A549 (cell line): ENCODE results near the gene AMPH. TPM values are rescaled to one million over a fixed set of nuclear protein-coding genes. Genes with fewer than 3 reads are reported as not detected.

ENCODE experiments used
- ATAC-seq, 2 experiments: fragments of 200-7000 bp in 1 of 2; fragments of >200 bp in 1 of 2; cut with Nextera tagmentation in 1 of 2; cut with Tn5 transposase in 1 of 2; 3 replicates each; pipeline versions ENCODE4 v1.8.0 to v1.9.1; 2018 to 2020; ENCODE audit warnings: mild to moderate bottlenecking in 1 of 2, moderate library complexity in 1 of 2
- CTCF ChIA-PET: fragments of 300-600 bp; sonication (Branson Sonifier 250); formaldehyde crosslinking; extraction: SDS; loops from one replicate; lab custom pipeline; 2021; ENCODE audit warnings: antibody characterized with exemption, inconsistent platforms; lab: Yijun Ruan, JAX
- POLR2A ChIA-PET: fragments of 350-600 bp; formaldehyde crosslinking; extraction: SDS; loops from one replicate; lab custom pipeline; 2021; ENCODE audit warnings: antibody characterized with exemption, inconsistent platforms; lab: Yijun Ruan, JAX
- DNase-seq, 2 experiments: peaks; one replicate each; pipeline versions ENCODE4 v3.0.0 to v3.0.0-alpha.2; 2011 to 2016; ENCODE audit warnings: low read depth in 1 of 2, low spot score in 1 of 2
- FAIRE-seq: peaks from 2 replicates; lab custom pipeline; 2011; peaks lifted over from hg19 to GRCh38; lab: Jason Lieb, UNC
- H3K27ac ChIP-seq, 2 experiments: fragments of >200 bp; sonication (Bioruptor Twin); formaldehyde crosslinking; 3 replicates each; pipeline ENCODE4 v1.5.1; 2016 to 2017
- H3K4me1 ChIP-seq: fragments of >200 bp; sonication (Bioruptor Twin); formaldehyde crosslinking; 3 replicates; pipeline ENCODE4 v1.6.1; 2016
- H3K4me2 ChIP-seq: fragments of >200 bp; sonication (Bioruptor Twin); formaldehyde crosslinking; 3 replicates; pipeline ENCODE4 v1.6.1; 2016
- H3K4me3 ChIP-seq: fragments of >200 bp; sonication (Bioruptor Twin); formaldehyde crosslinking; 3 replicates; pipeline ENCODE4 v1.5.1; 2016
- H3K9me3 ChIP-seq: fragments of >200 bp; sonication (Bioruptor Twin); formaldehyde crosslinking; 3 replicates; pipeline ENCODE4 v1.6.1; 2016
- BCL3 ChIP-seq: fragments of >200 bp; sonication (Bioruptor Twin); formaldehyde crosslinking; IDR thresholded peaks from 3 replicates; pipeline ENCODE4 v1.6.1; 2016
- CBX2 ChIP-seq: fragments of 200-600 bp; sonication (generic); IDR thresholded peaks from 2 replicates; pipeline ENCODE4 v1.6.1; 2016; ENCODE audit warnings: low read depth, mild to moderate bottlenecking, borderline replicate concordance
- CHD2 ChIP-seq: fragments of 150-350 bp; IDR thresholded peaks from 2 replicates; pipeline ENCODE4 v1.6.1; 2014; ENCODE audit warnings: low read length; ENCODE audit not compliant: partially characterized antibody
- EHF ChIP-seq: fragments of 250-450 bp; sonication (Bioruptor Pico); IDR thresholded peaks from 2 replicates; pipeline ENCODE4 v1.5.0; 2020; ENCODE audit warnings: mild to moderate bottlenecking
- EHMT2 ChIP-seq: fragments of 200-600 bp; sonication (generic); IDR thresholded peaks from 2 replicates; pipeline ENCODE4 v1.6.1; 2016; ENCODE audit warnings: antibody characterized with exemption, low read depth, mild to moderate bottlenecking, moderate library complexity
- EP300 ChIP-seq, 2 experiments: fragments of >200 bp; sonication (Bioruptor Twin); formaldehyde crosslinking; IDR thresholded peaks; 2 replicates in 1 of 2; 3 replicates in 1 of 2; pipeline ENCODE4 v1.6.1; 2016 to 2017
- ESRRA ChIP-seq: fragments of 150-350 bp; IDR thresholded peaks from 2 replicates; pipeline ENCODE4 v1.6.1; 2014; ENCODE audit warnings: mild to moderate bottlenecking, low read length, borderline replicate concordance
- HES2 ChIP-seq: fragments of >200 bp; sonication (Bioruptor Twin); formaldehyde crosslinking; IDR thresholded peaks from 2 replicates; pipeline ENCODE4 v1.6.1; 2016
- HEYL ChIP-seq: fragments of 250-450 bp; sonication (Bioruptor Pico); IDR thresholded peaks from 2 replicates; pipeline ENCODE4 v1.8.0; 2021; ENCODE audit warnings: mild to moderate bottlenecking, moderate library complexity
- KDM1A ChIP-seq: fragments of 200-600 bp; sonication (generic); IDR thresholded peaks from 2 replicates; pipeline ENCODE4 v1.6.1; 2016; ENCODE audit warnings: low read depth, mild to moderate bottlenecking
- MAFK ChIP-seq: fragments of 450-650 bp; IDR thresholded peaks from 2 replicates; pipeline ENCODE4 v1.6.1; 2014; ENCODE audit not compliant: partially characterized antibody
- MAX ChIP-seq: IDR thresholded peaks from 2 replicates; pipeline ENCODE4 v1.6.1; 2012
- PHF8 ChIP-seq: fragments of 200-600 bp; sonication (generic); IDR thresholded peaks from 2 replicates; pipeline ENCODE4 v1.6.1; 2016; ENCODE audit warnings: low read depth, mild to moderate bottlenecking, antibody characterized with exemption, moderate library complexity, borderline replicate concordance
- RCOR1 ChIP-seq: fragments of 150-350 bp; IDR thresholded peaks from 2 replicates; pipeline ENCODE4 v1.6.1; 2014; ENCODE audit warnings: antibody characterized with exemption, low read length, low read depth
- REST ChIP-seq: fragments of 200-600 bp; sonication (generic); IDR thresholded peaks from 2 replicates; pipeline ENCODE4 v1.6.1; 2016; ENCODE audit warnings: antibody characterized with exemption, mild to moderate bottlenecking, moderate library complexity
- ZSCAN20 ChIP-seq: fragments of 250-450 bp; sonication (Bioruptor Pico); IDR thresholded peaks from 2 replicates; pipeline ENCODE4 v1.8.0; 2022; ENCODE audit warnings: mild to moderate bottlenecking, moderate library complexity
- WGBS: methylation state at CpG from one replicate; pipeline ENCODE4 v1.1.6; 2017; ENCODE audit errors: missing lambda C conversion rate; 5-methylcytosine and 5-hydroxymethylcytosine counted together
- polyA plus RNA-seq, 4 experiments: library from polyadenylated mRNA; depleted of rRNA in 3 of 4; stranded (reverse); fragments of >200 nt; fragmentation: RNase III in 1 of 4; extraction: RNeasy Plus Mini Kit Qiagen cat#74134 plus additional on column Dnase treatment in 1 of 4; gene quantifications; 2 replicates in 3 of 4; 3 replicates in 1 of 4; pipeline ENCODE4 v1.2.3, GENCODE V29; 2011 to 2017
- TF ChIP-seq, protein P1 (sequence below): fragments of 250-450 bp; sonication (Bioruptor Pico); IDR thresholded peaks from 2 replicates; pipeline ENCODE4 v1.5.0; 2020; ENCODE audit warnings: low read depth, mild to moderate bottlenecking, moderate library complexity

The AMPH gene
- polyA plus RNA-seq, 2 of the 4 experiments (the other 2 are of a cell fraction): 0.26 TPM; not detected in 1

DNA sequence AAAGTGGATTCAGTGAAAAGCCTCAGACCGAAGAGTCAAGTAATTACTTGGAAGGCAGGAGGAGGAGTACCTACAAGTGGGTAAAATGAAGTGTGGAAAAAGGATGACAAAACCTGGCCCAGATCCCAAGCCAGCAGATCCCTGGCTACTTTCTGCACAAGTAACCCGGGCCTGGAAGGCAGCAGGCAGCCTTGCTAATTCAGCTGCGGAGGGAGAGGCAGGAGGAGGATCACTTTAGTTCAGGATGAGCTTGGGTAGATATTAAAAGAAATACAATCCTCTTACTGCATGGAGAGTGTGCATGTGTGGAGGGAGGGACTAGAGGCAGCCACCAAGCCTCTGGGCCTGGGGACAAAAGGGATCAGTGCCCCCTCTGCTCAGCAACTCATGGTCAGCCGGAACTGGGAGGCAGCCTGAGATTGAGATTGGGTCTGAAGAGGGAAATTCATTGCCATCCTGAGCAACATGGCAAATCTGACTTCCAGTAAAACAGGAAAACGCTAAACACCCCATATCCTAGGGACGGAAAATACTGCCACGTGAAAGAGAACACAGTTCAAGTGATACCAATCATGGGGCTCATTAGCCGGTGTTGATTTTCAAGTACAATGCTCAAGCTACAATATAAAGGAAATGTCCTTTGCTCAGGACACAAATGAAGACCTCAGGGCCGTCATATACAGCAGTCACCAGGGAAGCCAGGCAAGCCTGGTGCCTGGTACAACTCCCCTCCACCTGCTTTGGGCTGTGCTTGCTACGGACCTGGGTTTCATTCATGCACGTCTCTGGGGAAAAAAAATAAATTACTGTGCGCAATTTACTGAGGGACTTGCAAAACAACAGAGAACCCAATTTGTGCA lies 1.3 kb downstream of the AMPH start:
- ATAC-seq: no peak; a peak in 1 of 6 replicates
- TF ChIP-seq HES2 (no peak), BCL3 (no peak), CBX2 (no peak), CHD2 (no peak)
- TF ChIP-seq, all 56 proteins: peak for 0
- FAIRE-seq (no peak), DNase-seq (no peak)
- Histone ChIP-seq H3K4me2 (no peak overlapping the region; the same call in 2 of the 3 replicates), H3K27ac (no peak overlapping the region), H3K4me3 (no peak overlapping the region), H3K9me3 (peaks cover 6% of the 10 kb centered on the region; the same call in 1 of the 3 replicates), H3K4me1 (no peaks in the 10 kb centered on the region)
- ChIA-PET CTCF (no interaction called here), POLR2A (no interaction called here)
- 31% methylated on average over 12 of the region's 12 CpGs for WGBS

- POLR2A ChIA-PET: no interaction called here
- WGBS: 3% methylated on average over 5 of the region's 5 CpGs
- DNase-seq (no peak), ATAC-seq (no peak), FAIRE-seq (no peak)
- no peak overlapping the region for H3K4me3 ChIP-seq
- H3K4me2 ChIP-seq: no peak overlapping the region
- H3K4me1 ChIP-seq: no peaks in the 10 kb centered on the region
- H3K9me3 ChIP-seq: peaks cover 8% of the 10 kb centered on the region; the same call in 1 of the 3 replicates
- no peak overlapping the region for H3K27ac ChIP-seq
- CTCF ChIA-PET: no interaction called here
- TF ChIP-seq, protein P1, sequence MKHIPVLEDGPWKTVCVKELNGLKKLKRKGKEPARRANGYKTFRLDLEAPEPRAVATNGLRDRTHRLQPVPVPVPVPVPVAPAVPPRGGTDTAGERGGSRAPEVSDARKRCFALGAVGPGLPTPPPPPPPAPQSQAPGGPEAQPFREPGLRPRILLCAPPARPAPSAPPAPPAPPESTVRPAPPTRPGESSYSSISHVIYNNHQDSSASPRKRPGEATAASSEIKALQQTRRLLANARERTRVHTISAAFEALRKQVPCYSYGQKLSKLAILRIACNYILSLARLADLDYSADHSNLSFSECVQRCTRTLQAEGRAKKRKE (CRISPR knock-in tag): no peak
- TF ChIP-seq KDM1A: no peak
- peak; percentile 85 for TF ChIP-seq MAFK
- no peak for TF ChIP-seq EHF (CRISPR knock-in tag)
These were observed 2.4 kb downstream of the AMPH start for GRCh38 chr7:38628630-38629385.

- Histone ChIP-seq H3K9me3 (peaks cover 8% of the 10 kb centered on the region; the same call in 1 of the 3 replicates), H3K4me3 (no peak overlapping the region), H3K4me1 (no peaks in the 10 kb centered on the region), H3K4me2 (no peak overlapping the region), H3K27ac (no peak overlapping the region)
- no peak for ATAC-seq
- FAIRE-seq: no peak
- DNase-seq: no peak
- CTCF ChIA-PET: no interaction called here
- TF ChIP-seq HEYL (CRISPR knock-in tag) (no peak), BCL3 (no peak), MAFK (peak; percentile 72)
- POLR2A ChIA-PET: no interaction called here
These were observed 5.3 kb downstream of the AMPH start for GRCh38 chr7:38625866-38626265.

DNA sequence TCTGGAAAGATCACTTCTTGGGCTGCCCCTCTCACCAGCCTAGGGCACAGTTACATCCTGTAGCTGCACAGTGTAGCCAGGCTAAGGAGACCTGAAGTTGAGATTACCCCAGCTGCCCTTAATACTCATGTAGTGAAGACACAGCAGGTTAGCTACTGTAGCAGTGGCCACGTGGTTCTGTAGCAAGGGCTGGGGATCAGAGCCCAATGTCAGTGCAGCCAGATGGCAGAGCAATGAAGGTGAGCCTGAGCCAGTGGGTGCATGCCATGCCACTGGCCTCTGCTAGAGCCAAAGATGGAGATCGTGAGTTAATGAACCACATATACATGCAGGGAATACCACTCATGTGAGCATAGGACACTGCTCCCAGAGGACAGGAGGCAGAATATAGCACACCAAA lies 15.5 kb downstream of the AMPH start:
- no peak for FAIRE-seq
- no peak overlapping the region for H3K4me2 ChIP-seq
- no peak overlapping the region for H3K4me3 ChIP-seq
- no peaks in the 10 kb centered on the region for H3K4me1 ChIP-seq
- no peak for ATAC-seq
- ChIA-PET POLR2A (no interaction called here), CTCF (interaction anchor here (0.7 kb wide), 1 partner anchor 122 kb away, joined by 3 read pairs; no protein-coding TSS in a partner anchor)
- 0% methylated on average over 2 of the region's 2 CpGs for WGBS
- no peaks in the 10 kb centered on the region for H3K9me3 ChIP-seq
- DNase-seq: no peak
- no peak overlapping the region for H3K27ac ChIP-seq
- TF ChIP-seq ZSCAN20: no peak
- no peak for TF ChIP-seq ESRRA
- no peak for TF ChIP-seq MAX
- no peak for TF ChIP-seq EP300 (IDR thresholded peaks at IDR 0.05)
- no peak for TF ChIP-seq EHMT2
- no peak for TF ChIP-seq EHF (CRISPR knock-in tag)
- TF ChIP-seq BCL3: no peak
- TF ChIP-seq RCOR1: no peak
- TF ChIP-seq REST: no peak
- TF ChIP-seq PHF8: no peak
